Right kidney (tissue), 9 donors: ENCODE data around the gene ECSIT.
A peak's percentile ranks its signal among the peaks of the same experiment; 100 is the strongest.
"Not testable (repeated sequence)": the region's sequence is repeated elsewhere in the genome, so short reads cannot be mapped to it uniquely, and the experiment has no call there.

Source experiments
- DNase-seq: peaks from one replicate; pipeline ENCODE4 v3.0.0-alpha.2; 2016
- long read RNA-seq, 8 donors: transcript quantifications; one replicate each; lab custom pipeline, GENCODE V29; 2026

Gene ECSIT
- long read RNA-seq, donor 1, transcript ECSIT-202 (8 exons, 1,700 nt) = major isoform, 10 of 15 reads
- long read RNA-seq, donor 1, partial matches to known transcripts = 0 of 15 reads
- long read RNA-seq, donor 1, other reads (novel, unspliced or antisense) = 0 of 15 reads
- long read RNA-seq, donor 2, transcript ECSIT-202 (8 exons, 1,700 nt) = major isoform, 8 of 12 reads
- long read RNA-seq, donor 2, partial matches to known transcripts = 0 of 12 reads
- long read RNA-seq, donor 2, other reads (novel, unspliced or antisense) = 0 of 12 reads
- long read RNA-seq, donor 3, transcript ECSIT-202 (8 exons, 1,700 nt) = major isoform, 7 of 12 reads
- long read RNA-seq, donor 3, partial matches to known transcripts = 5 of 12 reads
- long read RNA-seq, donor 3, other reads (novel, unspliced or antisense) = 0 of 12 reads
- long read RNA-seq, donor 4, transcript ECSIT-202 (8 exons, 1,700 nt) = major isoform, 8 of 12 reads
- long read RNA-seq, donor 4, partial matches to known transcripts = 0 of 12 reads
- long read RNA-seq, donor 4, other reads (novel, unspliced or antisense) = 0 of 12 reads
- long read RNA-seq, donor 5, transcript ECSIT-205 (2 exons, 607 nt) = minor isoform, 5 of 15 reads
- long read RNA-seq, donor 5, transcript ECSIT-202 (8 exons, 1,700 nt) = major isoform, 9 of 15 reads
- long read RNA-seq, donor 5, partial matches to known transcripts = 0 of 15 reads
- long read RNA-seq, donor 5, other reads (novel, unspliced or antisense) = 0 of 15 reads
- long read RNA-seq, donor 6, partial matches to known transcripts = 0 of 11 reads
- long read RNA-seq, donor 6, other reads (novel, unspliced or antisense) = 0 of 11 reads
- long read RNA-seq, donor 7 = 0 reads
- long read RNA-seq, donor 8, transcript ECSIT-202 (8 exons, 1,700 nt) = major isoform, 14 of 17 reads
- long read RNA-seq, donor 8, partial matches to known transcripts = 0 of 17 reads
- long read RNA-seq, donor 8, other reads (novel, unspliced or antisense) = 0 of 17 reads

DNA sequence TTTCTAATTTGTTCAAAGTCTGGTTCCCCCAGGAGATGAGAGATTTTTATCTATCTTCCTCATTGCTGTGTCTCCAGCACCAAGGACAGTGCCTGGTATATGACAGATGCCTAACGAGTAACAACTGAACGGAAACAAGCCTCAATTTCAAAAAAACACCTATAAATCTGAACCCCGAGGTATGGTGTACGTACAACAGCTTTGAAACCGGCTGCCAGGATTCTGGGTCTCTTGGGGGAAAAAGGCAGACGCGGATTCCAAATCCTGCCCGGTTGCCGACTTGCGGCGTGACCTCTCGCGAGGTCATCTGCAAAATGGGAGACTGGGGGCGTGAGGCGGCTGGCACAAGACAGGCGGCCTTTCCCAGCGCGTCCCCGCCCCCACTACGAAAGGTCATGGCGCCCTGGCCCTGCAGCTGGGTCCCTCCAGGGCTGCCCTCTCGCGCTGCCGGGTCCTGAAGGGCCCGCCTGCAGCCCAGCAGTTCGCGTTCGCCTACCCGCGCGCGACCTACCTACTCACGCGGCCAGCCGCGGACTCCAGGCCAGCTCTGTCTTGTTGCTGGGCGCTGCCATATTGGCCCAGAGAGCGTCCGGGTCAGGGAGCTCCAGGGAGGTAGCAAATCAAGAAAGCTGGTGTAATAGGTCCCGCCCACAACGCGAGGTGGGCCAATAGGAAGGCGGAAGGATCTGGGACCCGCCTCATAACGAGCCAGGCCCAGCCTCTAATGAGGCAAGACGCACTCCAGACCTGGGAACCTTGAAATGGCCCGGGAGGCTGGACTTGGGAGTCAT, at the start of gene ECSIT:
Gene ECSIT (minus strand): TSS at position 584 of the 791 bp plus-strand sequence. CDS start 9,964 bp downstream, outside the sequence.
- peak; percentile 98 for DNase-seq

DNA sequence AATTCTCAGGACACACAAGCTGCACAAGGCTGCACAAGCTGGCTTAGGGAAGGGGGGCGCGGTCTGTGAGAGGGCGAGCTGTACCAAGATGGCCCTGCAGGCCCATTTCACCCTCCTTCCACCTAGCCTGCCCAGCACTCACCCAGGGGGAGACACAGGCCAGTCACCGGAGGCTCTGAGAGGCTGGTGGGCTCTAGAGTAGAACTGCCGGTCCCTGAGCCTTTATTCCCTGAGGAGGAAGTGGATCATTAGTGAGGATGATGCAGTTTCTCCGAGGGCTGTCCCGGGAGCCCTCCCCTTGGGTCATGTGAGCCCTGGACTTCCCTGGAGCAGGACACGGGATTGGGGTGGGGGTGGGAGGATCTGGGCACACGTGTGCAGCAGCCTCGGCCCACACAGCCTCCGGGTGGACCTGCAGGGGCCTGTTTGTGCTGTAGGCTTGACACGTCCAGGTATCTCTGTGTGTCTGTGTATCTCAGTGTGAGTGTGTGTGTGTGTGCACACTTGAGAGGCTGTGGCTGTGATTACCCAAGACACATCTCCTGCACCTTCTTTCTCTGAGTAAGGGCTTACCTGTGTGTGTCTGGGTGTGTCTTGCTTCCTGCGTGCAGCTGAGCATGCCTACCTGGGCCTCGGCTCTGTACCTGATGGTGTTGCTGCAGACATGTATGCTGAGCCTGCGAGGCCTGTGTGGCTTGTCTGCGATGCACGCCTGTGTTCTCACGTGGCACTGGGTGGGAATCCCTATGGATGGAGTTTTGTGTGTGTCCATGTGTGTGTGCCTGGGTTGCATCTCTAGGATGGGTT, 48.7 kb upstream of the ECSIT start, which contains the start of gene ACP5:
Gene ACP5 (minus strand): TSS at position 195 of the 807 bp plus-strand sequence. CDS start 328 bp downstream, outside the sequence.
- no peak for DNase-seq

DNA sequence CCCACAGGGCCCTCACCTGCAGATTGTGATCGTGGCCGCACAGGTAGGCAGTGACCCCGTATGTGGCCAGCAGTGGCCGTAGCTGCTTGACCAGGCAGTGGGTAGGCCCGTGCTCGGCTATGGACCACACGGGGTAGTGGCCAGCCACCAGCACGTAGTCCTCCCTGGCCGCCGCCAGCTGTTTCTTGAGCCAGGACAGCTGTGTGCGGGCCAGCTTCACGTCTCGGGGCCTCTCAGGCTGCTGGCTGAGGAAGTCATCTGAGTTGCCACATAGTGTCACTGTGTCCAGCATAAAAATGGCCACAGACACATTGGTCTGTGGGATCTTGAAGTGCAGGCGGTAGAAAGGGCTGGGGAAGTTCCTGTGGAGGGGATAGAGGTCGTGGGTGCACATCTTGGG, 47.3 kb upstream of the ECSIT start:
- no peak for DNase-seq

DNA sequence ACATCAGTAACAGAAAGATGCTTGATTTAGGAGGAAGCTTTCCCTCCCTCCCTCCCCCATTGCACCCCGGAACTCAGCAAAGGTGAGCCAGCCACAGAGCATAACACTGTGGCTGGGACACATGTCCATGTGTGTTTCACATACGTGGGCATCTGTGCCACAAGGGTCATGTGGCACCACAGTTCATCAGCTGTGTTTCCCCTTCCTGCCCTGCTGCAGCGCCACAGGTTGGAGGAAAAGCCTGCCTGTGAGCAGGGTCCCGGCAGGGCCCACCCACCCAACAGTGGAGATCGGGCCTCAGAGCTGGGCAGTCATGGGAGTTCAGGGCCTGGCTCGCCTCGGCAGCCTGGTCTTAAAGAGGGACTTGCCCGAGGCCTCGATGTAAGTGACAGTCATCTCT, 45.8 kb upstream of the ECSIT start:
- DNase-seq = no peak

GRCh38 chr19:11573763-11574162, 44.8 kb upstream of the ECSIT start:
- not testable (repeated sequence) for DNase-seq

DNA sequence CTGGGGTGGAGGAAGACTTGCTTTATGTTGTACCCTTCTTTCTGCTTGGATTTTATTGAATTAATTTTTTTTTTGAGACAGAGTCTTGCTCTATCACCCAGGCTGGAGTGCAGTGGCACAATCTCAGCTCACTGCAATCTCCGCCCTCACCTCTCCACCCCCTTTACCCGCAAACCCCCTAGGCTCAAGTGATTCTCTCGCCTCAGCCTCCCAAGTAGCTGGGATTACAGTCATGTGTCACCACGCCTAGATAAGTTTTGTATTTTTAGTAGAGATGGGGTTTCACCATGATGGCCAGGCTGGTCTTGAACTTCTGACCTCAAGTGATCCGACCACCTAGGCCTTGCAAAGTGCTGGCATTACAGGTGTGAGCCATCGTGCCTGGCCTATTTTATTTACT, 44.4 kb upstream of the ECSIT start:
- not testable (repeated sequence) for DNase-seq

GRCh38 chr19:11570039-11570462, 41.1 kb upstream of the ECSIT start:
- no peak for DNase-seq

- no peak for DNase-seq
Measured at GRCh38 chr19:11566164-11566563, 37.2 kb upstream of the ECSIT start.

DNA sequence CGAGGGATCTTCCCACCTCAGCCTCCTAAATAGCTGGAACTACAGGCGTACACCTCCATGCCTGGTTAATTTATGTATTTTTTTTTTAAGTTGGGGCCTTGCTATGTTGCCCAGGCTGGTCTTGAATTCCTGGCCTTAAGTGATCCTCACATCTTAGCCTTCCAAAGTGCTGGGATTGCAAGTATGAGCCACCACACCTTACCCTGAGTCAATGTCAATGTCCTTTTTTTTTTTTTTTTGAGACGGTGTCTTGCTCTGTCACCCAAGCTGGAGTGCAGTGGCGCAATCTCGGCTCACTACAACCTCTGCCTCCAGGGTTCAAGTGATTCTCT, 36.7 kb upstream of the ECSIT start:
- not testable (repeated sequence) for DNase-seq

DNA sequence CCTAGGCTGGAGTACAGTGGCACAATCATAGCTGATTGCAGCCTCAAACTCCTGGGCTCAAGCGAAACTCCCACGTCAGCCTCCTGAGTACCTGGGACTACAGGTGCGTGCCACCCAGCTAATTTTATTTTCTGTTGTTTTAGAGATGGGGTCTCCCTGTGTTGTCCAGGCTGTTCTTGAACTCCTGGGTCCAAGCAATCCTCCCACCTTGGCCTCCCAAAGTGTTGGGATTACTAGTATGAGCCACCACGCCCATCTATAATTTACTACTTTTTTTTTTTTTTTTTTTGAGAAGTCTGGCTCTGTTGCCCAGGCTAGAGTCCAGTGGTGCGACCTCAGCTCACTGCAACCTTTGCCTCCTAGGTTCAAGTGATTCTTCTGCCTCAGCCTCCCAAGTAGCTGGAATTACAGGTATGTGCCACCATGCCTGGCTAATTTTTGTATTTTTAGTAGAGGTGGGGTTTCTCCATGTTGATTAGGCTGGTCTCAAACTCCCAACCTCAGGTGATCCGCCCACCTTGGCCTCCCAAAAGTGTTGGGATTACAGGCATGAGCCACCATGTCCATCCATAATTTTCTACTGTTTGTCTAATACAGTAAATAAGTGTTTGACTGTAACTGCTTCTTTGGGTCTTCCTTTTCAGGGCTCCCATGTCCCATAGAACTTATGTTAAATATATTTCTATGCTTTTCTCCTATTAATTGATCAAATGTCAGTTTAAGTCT, 35.3 kb upstream of the ECSIT start:
- DNase-seq = not testable (repeated sequence)

- DNase-seq = no peak
Measured at GRCh38 chr19:11563532-11563931, 34.6 kb upstream of the ECSIT start.

GRCh38 chr19:11560404-11561051, 31.6 kb upstream of the ECSIT start:
- DNase-seq = peak; percentile 36

- DNase-seq = peak; percentile 90
Measured at GRCh38 chr19:11558881-11559828, 30.2 kb upstream of the ECSIT start, which contains the start of gene ELOF1. ELOF1 (minus strand) TSS chr19:11559230; CDS start chr19:11554347, 4,883 bp downstream.

DNA sequence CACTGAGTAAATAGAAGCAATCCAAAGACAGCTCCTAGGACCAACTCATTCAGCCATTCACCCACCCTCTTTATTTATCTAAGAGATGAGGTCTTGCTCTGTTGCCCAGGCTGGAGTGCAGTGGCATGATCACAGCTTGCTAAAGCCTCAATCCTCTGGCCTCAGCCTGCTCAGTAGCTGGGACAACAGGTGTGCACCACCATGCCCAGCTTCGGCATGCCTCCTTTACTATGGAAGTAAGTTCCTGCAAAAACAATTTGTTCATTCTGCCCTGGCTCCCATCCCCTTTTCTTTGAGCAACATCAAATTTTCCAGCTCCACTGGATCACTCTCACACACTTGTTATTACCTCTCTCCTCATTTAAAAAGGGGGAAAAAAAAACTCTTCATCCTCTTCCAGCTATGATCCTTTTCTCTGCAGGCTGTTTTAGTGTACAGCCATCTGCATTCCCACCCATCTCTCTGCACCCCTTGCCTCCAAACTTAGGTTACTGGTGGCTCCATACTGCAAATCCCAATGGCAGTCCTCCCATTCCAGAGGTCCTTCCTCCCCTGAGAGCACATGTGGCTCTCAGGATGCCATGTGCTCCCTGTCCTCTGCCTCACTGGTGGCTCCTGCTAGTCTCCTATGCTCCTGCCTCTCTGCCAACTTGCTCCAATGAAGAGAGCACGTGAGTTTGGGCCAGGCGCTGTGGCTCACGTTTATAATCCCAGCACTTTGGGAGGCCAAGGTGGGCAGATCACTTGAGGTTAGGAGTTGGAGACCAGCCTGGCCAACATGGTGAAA, 27.9 kb upstream of the ECSIT start:
- DNase-seq = no peak

DNA sequence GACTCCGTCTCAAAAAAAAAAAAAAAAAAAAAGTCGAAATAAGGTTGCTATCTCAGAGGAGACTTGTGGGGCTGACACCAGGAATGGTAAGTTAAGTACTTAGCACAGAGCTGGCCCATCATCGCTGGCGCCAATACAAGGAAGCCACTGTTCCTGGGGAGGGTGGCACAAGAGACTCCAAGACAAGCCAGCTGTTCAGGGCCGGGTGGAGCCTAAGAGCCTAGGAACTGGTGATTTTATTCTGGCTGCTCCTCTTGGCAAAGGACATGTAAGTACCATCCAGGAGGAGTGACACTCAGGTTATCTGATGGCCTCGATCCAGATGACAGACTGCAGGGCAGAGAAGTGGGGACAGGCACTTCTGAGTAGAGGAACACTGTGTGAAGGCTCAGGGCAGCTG, 26.3 kb upstream of the ECSIT start:
- DNase-seq = no peak

- DNase-seq = no peak
Measured at GRCh38 chr19:11554160-11554559, 25.2 kb upstream of the ECSIT start.

DNA sequence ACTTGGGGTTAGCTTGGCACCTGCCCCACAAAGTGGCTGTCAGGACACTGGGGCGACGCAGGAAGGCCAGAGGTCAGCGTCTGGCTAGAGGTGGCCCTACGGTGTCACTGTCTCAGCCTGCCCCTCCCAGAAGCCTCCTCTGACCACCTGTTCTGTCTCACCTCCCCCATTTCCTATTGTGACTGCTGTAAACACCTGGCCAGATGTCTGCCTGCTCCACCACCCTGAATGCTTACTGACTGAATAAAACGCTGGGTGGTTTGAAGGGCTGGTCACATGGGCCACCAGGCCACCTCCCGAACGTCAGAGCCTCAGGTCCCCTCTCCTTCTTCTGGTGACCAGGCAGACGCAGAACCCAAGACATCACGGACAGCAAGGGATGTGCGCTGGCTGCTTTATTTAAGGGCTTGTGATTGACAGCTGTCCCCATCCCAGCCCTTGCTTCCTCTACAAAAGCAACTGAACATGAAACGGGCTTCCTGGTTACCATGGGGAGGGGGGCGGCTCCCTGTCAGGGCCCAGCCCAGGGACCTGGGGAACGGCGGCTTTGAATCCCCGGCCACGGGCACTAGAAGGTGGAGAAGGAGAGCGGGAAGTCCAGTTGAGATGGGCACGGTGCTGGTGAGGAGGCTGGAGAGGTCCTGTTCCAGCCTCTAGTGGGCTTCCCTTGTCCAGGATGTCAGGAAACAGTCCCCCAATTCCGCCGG, 23.9 kb upstream of the ECSIT start:
- DNase-seq = no peak
